HG03342 (cell line): ENCODE measurements around the gene SBF2.

Experiments used
- ATAC-seq: cut with Tn5 transposase; IDR thresholded peaks from one replicate; pipeline ENCODE4 v1.9.1; 2021; ENCODE audit warnings: mild to moderate bottlenecking, moderate library complexity; ENCODE audit not compliant: unreplicated experiment

SBF2 gene

GRCh38 chr11:10293423-10294289, at the start of gene SBF2:
TSS of gene SBF2 (minus strand) at chr11:10294219. CDS start at chr11:10294069, 150 bp downstream.
- no peak for ATAC-seq

GRCh38 chr11:10338287-10338686, 44.3 kb upstream of the SBF2 start:
- no peak for ATAC-seq

GRCh38 chr11:10333490-10333889, 39.5 kb upstream of the SBF2 start:
- no peak for ATAC-seq

- ATAC-seq: no peak
Measured at GRCh38 chr11:10331548-10332289, 37.7 kb upstream of the SBF2 start.

- no peak for ATAC-seq
Measured at GRCh38 chr11:10329935-10330334, 35.9 kb upstream of the SBF2 start.

- ATAC-seq: no peak
Measured at GRCh38 chr11:10329356-10329755, 35.3 kb upstream of the SBF2 start.

GRCh38 chr11:10328314-10329098, 34.5 kb upstream of the SBF2 start:
- ATAC-seq: no peak

- no peak for ATAC-seq
Measured at GRCh38 chr11:10327254-10327653, 33.2 kb upstream of the SBF2 start.

- no peak for ATAC-seq
Measured at GRCh38 chr11:10326012-10326964, 32.3 kb upstream of the SBF2 start.

- ATAC-seq: no peak
Measured at GRCh38 chr11:10325277-10326011, 31.4 kb upstream of the SBF2 start.

GRCh38 chr11:10324474-10324873, 30.5 kb upstream of the SBF2 start:
- no peak for ATAC-seq

- no peak for ATAC-seq
Measured at GRCh38 chr11:10323793-10324170, 29.8 kb upstream of the SBF2 start.

GRCh38 chr11:10322830-10323792, 29.1 kb upstream of the SBF2 start:
- ATAC-seq: no peak

- ATAC-seq: no peak
Measured at GRCh38 chr11:10322401-10322800, 28.4 kb upstream of the SBF2 start.

GRCh38 chr11:10320736-10321465, 26.9 kb upstream of the SBF2 start:
- ATAC-seq: no peak

- no peak for ATAC-seq
Measured at GRCh38 chr11:10319702-10320558, 25.9 kb upstream of the SBF2 start.

GRCh38 chr11:10318527-10318802, 24.4 kb upstream of the SBF2 start:
- ATAC-seq: no peak
